ENCODE data around the gene SEC24C. TPM values are rescaled to one million over a fixed set of nuclear protein-coding genes. Genes with fewer than 3 reads are reported as not detected.

The SEC24C gene
- total and polyA plus RNA-seq, 2 of the 13 experiments (the other 11 are each of a cell fraction or from before 2014, with no cell fraction given): 63.1 to 66.4 TPM

DNA sequence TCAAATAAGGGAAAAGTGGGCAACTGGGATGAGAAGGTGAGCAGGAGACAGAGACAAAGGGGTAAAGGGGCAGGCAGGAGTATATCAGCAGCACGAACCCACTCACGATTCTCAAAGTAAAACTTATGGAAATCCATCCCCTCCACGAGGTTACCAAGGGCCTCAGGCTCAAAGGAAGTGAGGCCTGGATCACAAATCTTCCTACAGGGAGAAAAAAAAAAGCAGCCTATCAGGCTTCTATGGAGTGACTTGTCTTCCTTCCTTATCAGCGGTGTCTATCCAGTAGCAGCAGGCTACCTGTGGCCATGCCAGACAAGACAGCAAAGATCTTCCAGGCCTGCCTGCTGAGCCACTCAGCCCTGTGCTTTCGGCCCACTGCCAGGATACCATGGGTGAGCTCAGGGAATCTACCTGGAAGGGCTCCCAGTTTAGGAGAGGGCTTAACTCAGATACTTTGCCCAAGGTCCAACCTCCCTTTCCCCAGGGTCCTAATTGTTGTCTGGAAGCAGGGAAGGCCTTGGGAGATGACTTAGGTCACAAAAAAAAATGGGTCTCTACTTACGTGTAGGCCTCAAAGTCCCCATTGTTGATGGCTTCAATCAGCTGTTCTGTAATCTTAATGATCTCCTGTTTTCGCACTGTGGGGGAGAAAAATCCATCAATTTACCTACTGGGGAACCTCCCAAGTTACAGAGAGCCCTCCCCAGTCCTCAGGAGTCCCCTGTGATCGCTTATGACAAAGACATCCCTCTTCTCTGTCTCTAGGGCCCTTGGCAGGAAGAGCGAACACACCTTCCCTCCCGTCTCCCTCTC lies 73.0 kb downstream of the SEC24C start (continued):
- no peak for TF ChIP-seq TGIF2 (CRISPR knock-in tag; IDR thresholded peaks at IDR 0.05)
- TF ChIP-seq RARG (CRISPR knock-in tag; IDR thresholded peaks at IDR 0.05; ENCODE audit: low read depth): no peak
- no peak for TF ChIP-seq FOXM1 (CRISPR knock-in tag; IDR thresholded peaks at IDR 0.05)
- TF ChIP-seq ZNF256 (CRISPR knock-in tag; conservative IDR thresholded peaks at IDR 0.05): no peak
- TF ChIP-seq LCORL (IDR thresholded peaks at IDR 0.05): no peak
- no peak for TF ChIP-seq LCORL (CRISPR knock-in tag; IDR thresholded peaks at IDR 0.05)
- no peak for TF ChIP-seq U2AF2 (IDR thresholded peaks at IDR 0.05; ENCODE audit: low read depth, low read length)
- TF ChIP-seq, protein P1, sequence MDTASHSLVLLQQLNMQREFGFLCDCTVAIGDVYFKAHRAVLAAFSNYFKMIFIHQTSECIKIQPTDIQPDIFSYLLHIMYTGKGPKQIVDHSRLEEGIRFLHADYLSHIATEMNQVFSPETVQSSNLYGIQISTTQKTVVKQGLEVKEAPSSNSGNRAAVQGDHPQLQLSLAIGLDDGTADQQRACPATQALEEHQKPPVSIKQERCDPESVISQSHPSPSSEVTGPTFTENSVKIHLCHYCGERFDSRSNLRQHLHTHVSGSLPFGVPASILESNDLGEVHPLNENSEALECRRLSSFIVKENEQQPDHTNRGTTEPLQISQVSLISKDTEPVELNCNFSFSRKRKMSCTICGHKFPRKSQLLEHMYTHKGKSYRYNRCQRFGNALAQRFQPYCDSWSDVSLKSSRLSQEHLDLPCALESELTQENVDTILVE (CRISPR knock-in tag; IDR thresholded peaks at IDR 0.05): no peak
- TF ChIP-seq GPN1 (CRISPR knock-in tag; IDR thresholded peaks at IDR 0.05; ENCODE audit: borderline replicate concordance): no peak
- no peak for TF ChIP-seq AGO2 (optimal IDR thresholded peaks at IDR 0.05; ENCODE audit: low read depth, low read length)
- TF ChIP-seq SP4 (CRISPR knock-in tag; IDR thresholded peaks at IDR 0.05): no peak
- TF ChIP-seq, protein P2, sequence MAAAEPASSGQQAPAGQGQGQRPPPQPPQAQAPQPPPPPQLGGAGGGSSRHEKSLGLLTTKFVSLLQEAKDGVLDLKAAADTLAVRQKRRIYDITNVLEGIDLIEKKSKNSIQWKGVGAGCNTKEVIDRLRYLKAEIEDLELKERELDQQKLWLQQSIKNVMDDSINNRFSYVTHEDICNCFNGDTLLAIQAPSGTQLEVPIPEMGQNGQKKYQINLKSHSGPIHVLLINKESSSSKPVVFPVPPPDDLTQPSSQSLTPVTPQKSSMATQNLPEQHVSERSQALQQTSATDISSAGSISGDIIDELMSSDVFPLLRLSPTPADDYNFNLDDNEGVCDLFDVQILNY (CRISPR knock-in tag; conservative IDR thresholded peaks at IDR 0.05): no peak
- no peak for TF ChIP-seq ZNF550 (CRISPR knock-in tag; IDR thresholded peaks at IDR 0.05; ENCODE audit: borderline replicate concordance)

Data from HepG2 (cell line).